Middle frontal gyrus (tissue), 1 donor: ENCODE measurements around the gene ATP5ME.
"Not testable (repeated sequence)": the region's sequence is repeated elsewhere in the genome, so short reads cannot be mapped to it uniquely, and the experiment has no call there.

Experiments
- DNase-seq: peaks from one replicate; pipeline ENCODE4 v3.0.0-alpha.2; 2015; ENCODE audit warnings: low spot score; ENCODE audit errors: extremely low spot score

Gene ATP5ME

DNA sequence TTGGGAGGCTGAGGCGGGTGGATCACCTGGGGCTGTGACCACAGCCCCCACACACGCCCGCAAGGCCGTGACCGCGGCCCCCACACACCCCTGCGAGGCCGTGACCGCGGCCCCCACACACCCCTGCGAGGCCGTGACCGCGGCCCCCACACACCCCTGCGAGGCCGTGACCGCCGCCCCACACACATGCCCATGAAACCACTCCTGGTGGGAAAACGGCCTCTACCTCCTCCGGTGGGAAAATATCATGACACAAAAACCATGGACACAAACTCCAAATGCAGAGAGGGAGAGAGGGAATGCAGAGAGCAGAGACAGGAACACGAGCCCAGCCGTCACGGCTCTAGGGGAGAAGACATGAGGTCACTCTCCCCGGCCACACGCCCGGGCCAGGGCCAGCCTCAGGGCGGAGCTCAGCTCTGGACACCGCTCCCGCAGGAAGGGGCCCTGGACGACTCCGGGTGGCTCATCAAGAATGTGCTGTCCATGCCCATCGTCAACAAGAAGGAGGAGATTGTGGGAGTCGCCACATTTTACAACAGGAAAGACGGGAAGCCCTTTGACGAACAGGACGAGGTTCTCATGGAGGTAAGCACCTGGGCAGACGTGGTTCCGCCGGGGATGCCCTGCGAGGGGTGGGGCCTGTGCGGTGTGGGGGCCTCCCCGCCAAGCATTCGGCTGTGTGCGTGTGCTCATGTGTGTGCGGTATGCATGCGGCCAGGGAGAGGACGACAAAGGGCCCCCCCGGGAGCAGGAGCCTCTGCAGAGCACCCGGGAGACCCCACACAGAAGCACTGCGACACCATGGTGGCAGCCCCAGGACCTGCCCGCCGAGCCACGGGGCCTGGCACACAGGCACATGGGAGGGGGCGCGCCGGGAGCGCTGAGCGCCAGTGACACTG, 17.4 kb downstream of the ATP5ME start:
- no peak for DNase-seq

DNA sequence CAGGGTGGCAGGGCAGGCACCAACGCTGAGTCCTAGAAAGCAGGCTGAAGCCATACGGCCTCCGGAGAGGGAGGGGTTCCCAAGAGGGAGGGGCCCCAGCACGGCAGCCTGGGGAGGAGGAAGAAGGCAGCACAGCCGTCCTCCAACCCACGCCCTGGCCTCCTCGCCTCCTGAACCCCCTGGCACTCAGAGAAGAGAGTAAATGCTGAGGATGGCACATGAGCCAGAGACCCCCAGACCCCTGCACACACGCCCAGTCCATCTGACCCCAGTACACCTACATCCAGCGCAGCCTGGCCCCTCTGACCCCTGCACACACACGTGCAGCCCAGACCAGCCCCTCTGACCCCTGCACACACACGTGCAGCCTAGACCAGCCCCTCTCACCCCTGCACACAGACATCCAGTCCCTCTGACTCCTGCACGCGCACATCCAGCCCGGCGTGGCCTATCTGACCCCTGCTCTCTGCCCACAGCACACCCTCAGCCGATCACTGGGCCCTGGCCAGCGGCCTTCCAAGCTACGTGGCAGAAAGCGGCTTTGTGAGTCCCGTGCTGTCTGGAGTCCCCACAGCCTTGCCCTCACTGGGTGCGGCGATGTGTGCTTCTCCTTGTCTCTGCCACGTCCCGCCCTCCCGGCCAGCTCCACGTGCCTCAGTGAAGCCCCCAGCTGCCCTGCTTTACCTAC, 18.5 kb downstream of the ATP5ME start:
- DNase-seq, result no peak

DNA sequence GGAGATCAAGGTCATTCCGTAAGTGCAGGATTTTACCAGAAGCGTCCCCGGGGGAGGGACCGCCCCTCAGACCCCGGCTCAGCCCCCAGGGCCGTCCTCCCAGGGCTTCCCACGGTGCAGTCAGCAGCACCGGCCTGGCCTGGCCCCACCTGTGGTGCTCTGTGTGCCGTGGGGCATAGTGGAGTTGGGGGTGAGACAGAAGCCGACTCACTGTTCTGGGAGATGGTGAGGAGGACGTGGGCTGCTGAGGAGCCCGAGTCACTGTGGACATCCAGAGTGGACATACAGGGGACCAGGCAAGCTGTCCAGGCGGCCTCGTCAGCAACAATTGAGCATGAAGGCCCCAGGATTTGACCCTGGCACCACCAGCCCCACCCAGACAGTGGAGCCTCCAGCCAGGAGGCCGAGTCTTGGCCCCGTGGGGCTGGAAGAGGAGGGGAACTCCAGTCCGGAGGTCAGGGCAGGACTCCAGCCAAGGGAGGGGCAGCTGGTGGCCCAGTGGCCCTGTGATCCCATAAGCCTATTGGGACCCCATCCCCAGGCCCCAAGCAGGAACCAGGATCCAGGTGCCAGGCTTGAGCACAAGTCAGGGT, 19.1 kb downstream of the ATP5ME start:
- DNase-seq, result no peak

DNA sequence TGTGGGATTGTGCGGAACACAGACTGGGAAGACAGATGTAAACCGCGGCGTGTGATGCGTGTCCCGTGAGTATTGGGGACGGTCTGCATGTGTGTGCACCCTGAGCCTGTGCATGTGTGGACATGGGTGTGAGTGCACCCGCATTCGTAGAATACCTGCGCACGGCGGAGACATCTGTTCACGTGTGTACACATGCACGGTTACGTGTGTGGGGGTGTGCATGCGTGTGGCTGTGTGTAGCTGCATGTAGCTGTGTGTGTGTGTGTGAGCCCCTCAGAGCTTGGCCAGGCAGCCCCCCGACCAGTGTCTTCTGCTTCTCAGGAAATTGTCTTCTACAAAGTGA, 19.6 kb downstream of the ATP5ME start:
- no peak for DNase-seq

DNA sequence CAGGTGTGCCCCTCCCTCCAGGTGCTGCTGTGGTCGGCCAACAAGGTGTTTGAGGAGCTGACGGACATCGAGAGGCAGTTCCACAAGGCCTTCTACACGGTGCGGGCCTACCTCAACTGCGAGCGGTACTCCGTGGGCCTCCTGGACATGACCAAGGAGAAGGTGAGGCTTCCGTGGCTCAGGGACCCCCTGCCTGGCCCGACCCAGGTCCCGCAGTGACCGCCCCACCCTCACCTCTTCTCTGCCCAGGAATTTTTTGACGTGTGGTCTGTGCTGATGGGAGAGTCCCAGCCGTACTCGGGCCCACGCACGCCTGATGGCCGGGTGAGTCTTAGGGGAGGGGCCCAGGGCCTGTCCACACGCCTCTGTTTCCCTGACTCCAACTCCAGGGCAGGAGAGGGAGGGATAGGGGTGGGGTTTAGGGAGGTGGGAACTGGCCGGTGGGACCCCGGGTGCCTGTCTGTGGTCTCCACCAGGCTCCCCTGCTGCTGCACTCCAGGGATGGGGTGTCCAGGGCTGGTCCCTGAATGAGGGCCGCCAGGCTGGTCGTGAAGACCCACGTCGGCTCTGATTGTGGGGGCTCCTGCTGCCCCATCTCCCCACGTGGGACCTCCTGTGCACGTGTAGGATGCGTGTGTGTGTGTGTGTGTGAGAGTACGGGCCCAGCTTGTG, 20.1 kb downstream of the ATP5ME start:
- no peak for DNase-seq

DNA sequence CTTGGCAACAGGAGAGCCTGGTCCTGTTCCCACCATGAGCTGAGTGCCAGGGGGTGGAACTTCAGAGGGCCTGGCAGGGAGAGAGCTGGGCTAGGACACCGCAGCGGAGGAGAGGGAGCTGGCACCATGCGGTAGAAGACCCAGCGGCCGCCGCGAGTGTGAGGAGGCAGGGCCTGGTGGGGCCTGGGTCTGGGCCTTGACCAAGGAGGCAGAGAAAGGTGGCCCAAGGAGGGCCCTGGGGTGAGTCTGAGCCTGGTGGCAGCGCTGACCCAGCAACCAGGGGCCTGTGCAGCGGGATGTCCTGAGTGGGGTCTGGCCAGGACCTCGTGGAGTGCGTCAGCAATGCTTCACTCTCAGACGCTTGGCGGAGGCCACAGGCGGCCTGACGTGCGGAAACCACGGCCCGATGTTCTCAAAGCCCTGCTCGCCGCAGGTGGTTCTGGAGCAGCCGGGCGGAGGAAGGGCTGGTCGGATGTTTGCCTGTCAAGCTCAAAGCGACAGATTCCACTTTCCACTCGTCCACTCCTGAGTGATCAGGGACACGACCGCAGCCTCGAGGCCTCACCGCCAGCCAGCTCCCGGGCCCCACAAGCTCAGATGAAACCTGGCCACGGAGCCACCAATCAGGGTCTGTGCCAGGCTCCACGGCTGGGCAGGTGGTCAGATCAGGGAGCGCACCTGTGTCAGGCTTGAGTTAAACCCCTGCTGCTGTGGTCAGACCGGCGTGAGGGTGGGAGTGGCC, 20.8 kb downstream of the ATP5ME start:
- DNase-seq, result no peak

DNA sequence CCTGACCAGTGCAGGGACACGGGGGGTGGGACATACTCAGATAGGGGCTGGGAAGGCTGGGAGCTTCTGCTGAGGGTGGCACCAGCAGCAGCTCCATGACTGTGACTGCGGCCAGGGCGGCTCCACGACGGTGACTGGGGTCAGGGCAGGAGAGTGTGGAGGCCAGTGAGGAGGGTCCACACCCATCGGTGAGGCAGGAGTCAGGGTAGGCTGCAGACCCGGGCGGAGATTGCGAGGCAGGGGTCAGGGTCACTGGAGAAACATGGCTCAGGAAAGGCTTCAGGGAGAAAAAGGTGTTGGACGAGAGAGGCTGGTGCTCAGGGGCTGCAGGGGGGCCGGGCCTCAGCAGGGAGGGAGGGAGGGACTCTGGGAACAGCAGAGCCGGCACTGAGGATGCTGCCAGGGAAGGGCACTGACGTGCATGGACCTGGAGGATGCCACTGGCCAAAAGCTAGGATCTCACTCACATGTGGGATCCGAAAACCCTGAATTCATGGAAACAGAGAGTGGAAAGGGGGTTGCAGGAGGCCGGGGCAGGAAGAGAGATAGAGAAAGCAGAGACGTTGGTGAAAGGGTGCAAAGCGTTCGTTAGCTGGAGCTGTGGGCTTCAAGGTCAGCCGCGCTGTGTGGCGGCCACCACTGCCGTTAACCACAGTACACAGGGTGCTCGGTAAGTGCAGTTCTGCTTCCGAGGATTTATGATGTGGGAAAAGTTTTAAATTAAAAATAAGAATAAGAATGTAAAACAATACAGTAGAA, 22.0 kb downstream of the ATP5ME start:
- no peak for DNase-seq

DNA sequence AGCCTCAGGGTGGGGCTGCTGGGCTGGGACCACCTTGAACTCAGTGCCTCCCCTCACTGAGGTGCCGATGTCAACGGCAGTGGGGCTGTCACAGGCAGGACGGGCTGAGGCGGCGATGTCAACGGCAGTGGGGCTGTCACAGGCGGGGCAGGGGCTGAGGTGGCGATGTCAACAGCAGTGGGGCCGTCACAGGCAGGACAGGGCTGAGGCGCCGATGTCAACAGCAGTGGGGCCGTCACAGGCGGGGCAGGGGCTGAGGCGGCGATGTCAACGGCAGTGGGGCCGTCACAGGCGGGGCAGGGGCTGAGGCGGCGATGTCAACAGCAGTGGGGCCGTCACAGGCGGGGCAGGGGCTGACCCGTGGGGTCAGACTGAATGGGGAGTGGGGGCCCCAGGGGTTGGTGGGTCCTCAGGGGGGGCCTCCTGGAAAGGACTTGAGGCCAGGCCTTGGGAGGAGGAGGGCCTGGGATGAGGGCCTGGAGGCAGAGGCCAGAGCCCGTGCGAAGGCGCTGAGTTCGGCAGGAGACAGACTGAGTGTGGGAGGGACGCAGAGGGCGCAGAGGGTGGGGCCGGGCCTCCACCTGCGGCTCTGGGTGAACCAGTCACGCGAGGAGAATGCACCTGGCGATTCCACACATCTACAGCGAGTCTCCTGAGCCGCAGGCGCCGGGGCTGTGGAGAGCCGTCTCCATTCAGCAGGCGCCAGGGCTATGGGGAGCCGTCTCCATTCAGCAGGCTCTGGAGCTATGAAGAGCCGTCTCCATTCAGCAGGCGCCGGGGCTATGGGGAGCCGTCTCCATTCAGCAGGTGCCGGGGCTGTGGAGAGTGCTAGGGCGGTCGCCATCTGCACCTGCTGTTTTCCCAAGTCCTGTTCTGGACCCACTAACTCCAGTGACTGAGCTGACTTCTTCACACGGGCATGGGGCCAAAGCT, 22.9 kb downstream of the ATP5ME start:
- peak; percentile 27 for DNase-seq

DNA sequence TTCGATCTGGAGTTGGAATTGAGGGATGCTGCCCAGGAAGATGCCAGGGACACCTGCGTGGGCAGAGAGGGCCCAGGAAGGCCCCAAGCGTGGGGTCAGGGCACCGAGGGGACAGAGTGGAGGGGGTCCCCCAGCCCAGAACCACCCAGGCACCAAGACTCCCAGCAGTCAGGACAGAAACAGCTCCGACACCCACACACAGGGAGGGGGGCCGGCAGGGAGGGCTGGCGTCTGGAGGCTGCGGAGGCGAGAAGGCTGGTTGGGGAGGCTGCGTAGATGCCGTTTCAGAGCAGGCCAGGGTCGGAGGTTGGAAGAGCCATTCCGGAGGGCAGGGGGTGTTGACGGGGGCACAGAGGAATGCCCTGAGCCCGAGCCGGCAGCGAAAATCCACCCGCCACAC, 23.6 kb downstream of the ATP5ME start:
- no peak for DNase-seq

DNA sequence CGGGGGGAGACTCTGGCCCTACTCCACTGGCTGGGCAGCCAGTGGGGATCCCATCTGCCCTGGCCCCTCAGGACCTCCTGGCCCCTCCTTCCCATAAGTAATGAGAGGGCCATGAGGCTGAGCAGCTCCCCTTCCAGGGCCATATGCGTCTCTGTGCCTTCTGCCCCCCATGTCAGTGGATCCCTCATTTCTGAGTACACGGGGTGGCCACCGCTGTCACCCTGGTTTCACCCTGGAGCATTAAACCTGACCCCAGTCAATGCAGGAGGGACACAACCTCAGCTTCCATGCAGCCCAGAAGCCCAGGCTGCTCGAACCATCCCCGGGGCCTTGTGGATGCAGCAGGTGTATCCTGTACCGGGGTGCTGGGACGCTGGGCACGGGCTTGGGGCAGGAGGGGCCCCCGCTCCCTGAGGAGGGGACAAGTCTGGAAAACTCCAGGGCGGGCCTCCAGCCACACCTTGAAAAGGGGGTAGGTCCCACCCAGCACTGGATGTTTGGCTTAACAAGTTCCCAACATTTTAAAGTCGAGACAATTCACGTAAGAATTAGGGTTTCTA, 24.2 kb downstream of the ATP5ME start:
- no peak for DNase-seq

DNA sequence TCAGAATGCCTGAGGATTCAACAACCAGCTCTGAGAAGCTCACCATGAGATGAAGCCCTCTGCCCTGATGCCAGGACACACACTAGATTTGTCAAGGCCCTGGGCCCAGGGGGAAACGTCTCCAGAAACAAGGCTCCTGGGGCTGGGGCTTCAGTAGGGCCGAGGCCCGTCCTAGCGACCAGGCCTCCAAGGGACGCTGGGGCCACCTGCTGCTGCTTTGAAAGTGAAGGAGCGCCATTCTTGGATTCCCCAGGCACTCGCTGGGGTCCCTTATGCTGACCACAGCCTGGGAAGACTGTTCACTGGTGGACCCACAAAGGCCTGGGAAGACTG, 24.8 kb downstream of the ATP5ME start:
- no peak for DNase-seq

DNA sequence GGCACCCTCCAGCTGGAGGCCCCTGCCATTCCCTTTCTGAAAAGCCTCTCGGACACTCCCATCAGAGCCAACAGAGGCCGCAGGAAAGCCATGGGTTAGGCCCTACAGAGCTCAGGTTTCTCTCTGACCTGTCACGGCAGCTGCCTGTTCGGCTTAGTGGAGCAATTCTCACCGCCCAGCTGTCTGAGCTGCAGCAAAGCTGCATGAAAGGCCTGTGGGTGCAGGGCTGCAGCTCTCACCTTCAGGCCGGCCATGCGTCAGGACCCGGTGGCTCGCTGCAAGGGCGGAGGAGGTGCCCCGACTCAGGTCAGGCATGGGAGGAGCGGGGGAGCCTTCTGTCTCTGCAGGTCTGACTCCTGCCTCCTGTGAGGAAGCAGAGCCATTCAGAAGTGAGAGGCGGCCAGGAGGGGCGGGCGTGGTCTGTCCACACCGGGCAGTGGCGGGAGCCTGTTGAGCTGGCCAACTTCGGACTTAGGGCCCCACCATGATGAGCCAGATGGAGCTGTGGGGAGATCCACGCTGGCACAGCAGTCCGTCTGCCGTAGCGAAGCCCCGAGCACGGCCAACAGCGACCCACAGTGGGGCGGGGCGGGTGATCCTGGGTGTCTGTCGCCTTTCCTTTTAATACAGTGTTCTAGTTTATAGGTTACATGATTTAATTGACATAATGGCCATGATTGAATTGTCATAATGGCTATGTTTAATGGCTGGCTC, 25.3 kb downstream of the ATP5ME start:
- DNase-seq, result no peak

DNA sequence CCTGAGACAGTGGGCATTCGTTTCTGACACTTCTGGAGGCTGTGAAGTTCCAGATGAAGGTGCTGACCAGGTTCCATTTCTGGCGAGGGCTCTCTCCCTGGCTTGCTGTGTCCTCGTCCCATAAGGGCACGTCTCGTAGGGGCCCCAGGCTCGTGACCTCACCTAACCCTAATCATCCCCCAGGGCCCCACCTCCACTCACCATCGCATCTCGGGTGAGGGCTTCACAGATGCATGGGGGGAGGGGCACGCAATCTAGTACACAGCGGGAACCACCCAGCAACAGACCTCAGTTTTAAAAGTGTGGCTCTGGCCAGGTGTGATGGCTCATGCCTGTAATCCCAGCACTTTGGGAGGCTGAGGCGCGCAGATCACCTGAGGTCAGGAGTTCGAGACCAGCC, 26.6 kb downstream of the ATP5ME start:
- no peak for DNase-seq

DNA sequence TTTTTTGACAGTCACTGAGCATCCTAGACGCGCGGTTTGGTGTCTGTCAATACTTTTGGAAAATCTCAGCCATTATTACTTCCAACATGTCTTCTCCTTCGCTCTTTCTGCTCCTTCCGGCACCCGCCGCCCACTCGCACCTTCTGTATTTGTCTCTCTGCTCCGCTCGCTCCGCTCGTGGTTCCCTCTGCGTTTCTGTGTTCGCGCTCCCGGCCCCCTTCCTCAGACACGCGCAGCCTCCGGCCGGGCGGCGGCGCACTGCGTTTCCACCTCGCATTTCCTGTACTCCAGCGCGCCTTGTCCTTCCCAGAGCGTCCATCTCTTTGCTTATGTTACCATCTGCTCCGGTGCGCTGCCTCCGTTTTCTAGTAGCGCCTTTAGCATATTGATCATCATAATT, 27.6 kb downstream of the ATP5ME start:
- no peak for DNase-seq

DNA sequence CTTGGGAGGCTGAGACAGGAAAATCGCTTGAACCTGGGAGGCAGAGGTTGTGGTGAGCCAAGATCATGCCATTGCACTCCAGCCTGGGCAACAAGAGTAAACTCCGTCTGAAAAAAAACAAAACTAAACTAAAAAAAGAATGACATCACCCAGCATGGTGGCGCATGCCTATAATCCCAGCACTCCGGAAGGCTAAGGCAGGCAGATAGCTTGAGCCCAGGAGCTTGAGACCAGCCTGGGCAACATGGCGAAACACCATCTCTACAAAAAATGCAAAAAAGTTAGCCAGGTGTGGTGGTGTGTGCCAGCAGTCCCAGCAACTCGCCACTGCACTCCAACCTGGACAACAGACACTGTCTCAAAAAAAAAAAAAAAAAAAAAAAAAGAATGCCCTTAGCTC, 31.7 kb downstream of the ATP5ME start:
- DNase-seq, result not testable (repeated sequence)

DNA sequence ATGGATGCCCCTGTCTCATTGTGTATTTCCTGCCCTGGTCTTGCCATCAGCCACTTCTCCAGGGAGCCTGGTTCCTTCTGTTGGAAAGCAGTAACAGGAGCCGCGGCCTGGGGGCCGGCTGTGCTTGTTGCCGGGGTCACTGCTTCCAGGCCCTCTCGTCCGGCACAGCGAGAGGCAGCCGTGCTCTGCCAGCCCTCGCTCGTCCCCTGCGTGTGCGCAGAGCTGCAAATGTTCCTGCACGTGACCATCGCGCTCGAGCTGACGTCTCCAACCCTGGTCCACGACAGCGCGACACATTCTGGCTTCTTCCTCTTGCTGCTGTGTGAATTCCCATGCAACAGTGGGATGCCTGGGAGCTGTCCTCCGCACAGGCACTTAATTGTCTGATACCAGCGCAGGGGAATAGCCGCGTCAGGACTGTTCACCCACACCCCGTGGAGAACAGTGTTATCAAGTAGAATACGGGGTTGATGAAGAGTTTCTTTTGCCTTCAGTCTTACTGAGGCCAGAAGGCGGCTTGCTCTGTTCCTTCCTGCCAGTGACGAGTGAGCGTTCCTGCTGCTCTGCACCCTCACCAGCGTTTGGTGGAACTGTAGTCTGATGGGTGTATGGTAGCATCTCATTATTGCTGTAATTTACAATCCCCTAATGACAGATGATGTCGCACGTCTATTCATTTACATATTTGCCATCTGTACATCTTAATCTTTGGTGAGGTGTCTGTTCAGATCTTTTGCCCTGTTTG, 36.4 kb downstream of the ATP5ME start:
- no peak for DNase-seq

DNA sequence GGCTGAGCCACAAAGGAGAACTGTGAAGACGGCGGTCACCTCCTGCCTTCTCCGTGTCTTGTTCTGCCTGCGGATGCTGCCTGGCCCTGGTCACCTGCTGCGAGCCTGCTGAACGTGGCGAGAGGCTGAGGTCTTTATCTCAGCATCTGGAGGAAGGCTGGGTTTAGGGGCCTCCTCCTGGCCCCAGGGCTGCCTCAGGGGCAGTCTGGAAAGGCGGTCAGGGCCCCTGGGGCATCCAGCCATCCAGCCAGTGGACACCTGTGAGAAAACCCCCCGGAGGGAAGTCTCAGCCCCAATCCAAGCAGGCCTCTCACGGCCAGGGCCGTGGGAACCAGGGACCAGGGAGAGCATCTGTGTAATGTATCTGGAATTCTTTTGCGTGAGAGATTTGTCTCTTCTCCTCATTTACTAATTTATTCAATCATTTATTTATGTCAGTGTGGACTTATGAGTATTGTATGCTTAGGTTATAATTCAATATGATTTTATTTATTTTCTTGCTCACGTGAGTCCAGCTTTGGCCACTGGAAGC, 37.4 kb downstream of the ATP5ME start:
- no peak for DNase-seq
